HepG2 (cell line): ENCODE measurements around the gene HNRNPA1. TPM values are rescaled to one million over a fixed set of nuclear protein-coding genes. Genes with fewer than 3 reads are reported as not detected.

Source experiments
- MAFK ChIP-seq, 2 experiments: IDR thresholded peaks in 1 of 2; conservative IDR thresholded peaks in 1 of 2; 2 replicates each; pipeline ENCODE4 v1.6.1; 2011; ENCODE audit warnings: improper control_type of control experiment in 2 of 2, low read length in 2 of 2
- MXD4 ChIP-seq: IDR thresholded peaks from 2 replicates; pipeline ENCODE4 v1.6.1; 2016; ENCODE audit warnings: mild to moderate bottlenecking, missing biosample characterization, missing genetic modification reagents
- NRL ChIP-seq: sonication (generic); formaldehyde crosslinking; IDR thresholded peaks from 2 replicates; pipeline ENCODE4 v1.5.0; 2020; ENCODE audit warnings: missing genetic modification reagents, mild to moderate bottlenecking, moderate library complexity, borderline replicate concordance
- RFXANK ChIP-seq: IDR thresholded peaks from 2 replicates; pipeline ENCODE4 v1.6.1; 2016
- SP140L ChIP-seq: sonication (generic); formaldehyde crosslinking; IDR thresholded peaks from 2 replicates; pipeline ENCODE4 v1.4.0; 2020; ENCODE audit warnings: missing genetic modification reagents, borderline replicate concordance
- ZBTB1 ChIP-seq: sonication (generic); formaldehyde crosslinking; IDR thresholded peaks from 2 replicates; pipeline ENCODE4 v1.4.0; 2020; ENCODE audit warnings: missing genetic modification reagents, borderline replicate concordance
- ZBTB7B ChIP-seq: sonication (generic); formaldehyde crosslinking; IDR thresholded peaks from 2 replicates; pipeline ENCODE4 v1.4.0; 2020; ENCODE audit warnings: missing genetic modification reagents
- ZMYM4 ChIP-seq: sonication (generic); formaldehyde crosslinking; IDR thresholded peaks from 2 replicates; pipeline ENCODE4 v1.8.1; 2023; ENCODE audit warnings: mild to moderate bottlenecking, missing genetic modification reagents
- ZNF441 ChIP-seq: sonication (generic); formaldehyde crosslinking; IDR thresholded peaks from 2 replicates; pipeline ENCODE4 v1.7.0; 2021; ENCODE audit warnings: missing genetic modification reagents, borderline replicate concordance
- ZNF850 ChIP-seq: sonication (generic); formaldehyde crosslinking; conservative IDR thresholded peaks from 2 replicates; pipeline ENCODE4 v1.9.0; 2021; ENCODE audit warnings: mild to moderate bottlenecking, missing genetic modification reagents
- ZSCAN29 ChIP-seq: sonication (generic); formaldehyde crosslinking; conservative IDR thresholded peaks from 2 replicates; pipeline ENCODE4 v1.4.0; 2020; ENCODE audit warnings: mild to moderate bottlenecking, missing genetic modification reagents
- polyA plus RNA-seq, 8 experiments: library from polyadenylated mRNA; depleted of rRNA in 3 of 8; stranded (reverse) in 7 of 8; unstranded in 1 of 8; fragments of >200 nt; fragmentation: Illumina TruSeq in 4 of 8; extraction: Trizol in 4 of 8; gene quantifications; 2 replicates each; pipeline versions ENCODE4 v1.2.1 to v1.2.3, GENCODE V29; 2011 to 2016; ENCODE audit warnings: low read depth in 4 of 8, missing spikeins in 1 of 8, mixed read lengths in 1 of 8; ENCODE audit not compliant: insufficient read depth in 1 of 8
- total RNA-seq, 5 experiments: library from RNA; depleted of rRNA; stranded (reverse); fragments of >200 nt; fragmentation: Illumina TruSeq; extraction: Trizol; gene quantifications; 2 replicates each; pipeline ENCODE4 v1.2.3, GENCODE V29; 2016; ENCODE audit warnings: low read depth in 1 of 5
- TF ChIP-seq, protein P1 (sequence below): sonication (generic); formaldehyde crosslinking; IDR thresholded peaks from 2 replicates; pipeline ENCODE4 v1.5.0; 2020; ENCODE audit warnings: mild to moderate bottlenecking, missing genetic modification reagents
- TF ChIP-seq, protein P2 (sequence below): sonication (generic); formaldehyde crosslinking; IDR thresholded peaks from 2 replicates; pipeline ENCODE4 v1.5.0; 2020; ENCODE audit warnings: missing genetic modification reagents
- TF ChIP-seq, protein P3 (sequence below): sonication (generic); formaldehyde crosslinking; IDR thresholded peaks from 2 replicates; pipeline ENCODE4 v1.4.0; 2020; ENCODE audit warnings: missing genetic modification reagents, mild to moderate bottlenecking, borderline replicate concordance
- TF ChIP-seq, protein P4 (sequence below): sonication (generic); formaldehyde crosslinking; IDR thresholded peaks from 2 replicates; pipeline ENCODE4 v1.4.0; 2020; ENCODE audit warnings: missing genetic modification reagents, borderline replicate concordance
- TF ChIP-seq, protein P5 (sequence below): sonication (generic); formaldehyde crosslinking; IDR thresholded peaks from 2 replicates; pipeline ENCODE4 v1.9.0; 2021; ENCODE audit warnings: missing genetic modification reagents, mild to moderate bottlenecking, borderline replicate concordance
- TF ChIP-seq, protein P6 (sequence below): sonication (generic); formaldehyde crosslinking; conservative IDR thresholded peaks from 2 replicates; pipeline ENCODE4 v1.8.0; 2022; ENCODE audit warnings: mild to moderate bottlenecking, moderate library complexity, missing genetic modification reagents

HNRNPA1 gene
- total and polyA plus RNA-seq, 2 of the 13 experiments (the other 11 are each of a cell fraction or from before 2014, with no cell fraction given), result 535 to 1,820 TPM

DNA sequence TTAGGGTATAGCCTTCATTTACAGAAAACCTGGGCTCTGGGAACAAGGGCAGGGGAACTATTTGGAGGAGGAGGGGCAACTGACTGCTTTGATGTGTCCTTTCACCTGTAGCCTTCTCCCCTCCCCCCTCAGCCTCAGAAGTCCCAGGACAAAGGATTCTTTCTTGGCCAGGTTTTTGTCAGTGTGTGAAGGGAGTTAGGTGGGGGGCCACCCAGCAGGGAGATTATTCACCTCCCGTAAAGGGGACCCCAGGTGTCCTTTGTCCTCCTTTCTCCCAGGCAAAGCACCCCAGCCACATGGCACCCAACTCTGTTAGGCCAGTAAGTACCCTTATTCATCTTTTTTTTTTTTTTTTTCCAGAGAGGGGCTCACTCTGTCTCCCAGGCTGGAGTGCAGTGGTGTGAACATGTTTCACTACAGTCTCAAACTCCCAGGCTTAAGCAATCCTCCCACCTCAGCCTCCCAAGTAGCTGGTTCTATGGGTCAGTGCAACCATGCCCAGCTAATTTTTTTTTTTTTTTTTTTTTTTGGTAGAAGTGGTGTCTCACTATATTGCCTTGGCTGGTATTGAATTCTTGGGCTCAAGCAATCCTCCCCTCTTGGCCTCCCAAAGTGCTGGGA is 21.0 kb downstream of the HNRNPA1 start (continued):
- TF ChIP-seq ZNF850 (CRISPR knock-in tag) (0 out of 2 replicates have a peak, but pooled peaks have one; percentile 3), SP140L (CRISPR knock-in tag) (no peak), RFXANK (no peak), MXD4 (CRISPR knock-in tag) (no peak), MAFK (conservative IDR thresholded peaks at IDR 0.05 in 1 of 2, IDR thresholded peaks at IDR 0.05 in 1 of 2; ENCODE audit: low read length in 2 of 2) (no peak), ZBTB1 (CRISPR knock-in tag) (no peak), ZNF441 (CRISPR knock-in tag) (no peak), ZBTB7B (CRISPR knock-in tag) (0 out of 2 replicates have a peak, but pooled peaks have one; percentile 48), ZSCAN29 (CRISPR knock-in tag) (no peak), NRL (no peak), ZMYM4 (CRISPR knock-in tag) (no peak)
- TF ChIP-seq, protein P1, sequence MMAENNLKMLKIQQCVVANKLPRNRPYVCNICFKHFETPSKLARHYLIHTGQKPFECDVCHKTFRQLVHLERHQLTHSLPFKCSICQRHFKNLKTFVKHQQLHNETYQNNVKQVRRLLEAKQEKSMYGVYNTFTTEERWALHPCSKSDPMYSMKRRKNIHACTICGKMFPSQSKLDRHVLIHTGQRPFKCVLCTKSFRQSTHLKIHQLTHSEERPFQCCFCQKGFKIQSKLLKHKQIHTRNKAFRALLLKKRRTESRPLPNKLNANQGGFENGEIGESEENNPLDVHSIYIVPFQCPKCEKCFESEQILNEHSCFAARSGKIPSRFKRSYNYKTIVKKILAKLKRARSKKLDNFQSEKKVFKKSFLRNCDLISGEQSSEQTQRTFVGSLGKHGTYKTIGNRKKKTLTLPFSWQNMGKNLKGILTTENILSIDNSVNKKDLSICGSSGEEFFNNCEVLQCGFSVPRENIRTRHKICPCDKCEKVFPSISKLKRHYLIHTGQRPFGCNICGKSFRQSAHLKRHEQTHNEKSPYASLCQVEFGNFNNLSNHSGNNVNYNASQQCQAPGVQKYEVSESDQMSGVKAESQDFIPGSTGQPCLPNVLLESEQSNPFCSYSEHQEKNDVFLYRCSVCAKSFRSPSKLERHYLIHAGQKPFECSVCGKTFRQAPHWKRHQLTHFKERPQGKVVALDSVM (CRISPR knock-in tag), result peak; percentile 70; the same call in 1 of the 2 replicates
- TF ChIP-seq, protein P2, sequence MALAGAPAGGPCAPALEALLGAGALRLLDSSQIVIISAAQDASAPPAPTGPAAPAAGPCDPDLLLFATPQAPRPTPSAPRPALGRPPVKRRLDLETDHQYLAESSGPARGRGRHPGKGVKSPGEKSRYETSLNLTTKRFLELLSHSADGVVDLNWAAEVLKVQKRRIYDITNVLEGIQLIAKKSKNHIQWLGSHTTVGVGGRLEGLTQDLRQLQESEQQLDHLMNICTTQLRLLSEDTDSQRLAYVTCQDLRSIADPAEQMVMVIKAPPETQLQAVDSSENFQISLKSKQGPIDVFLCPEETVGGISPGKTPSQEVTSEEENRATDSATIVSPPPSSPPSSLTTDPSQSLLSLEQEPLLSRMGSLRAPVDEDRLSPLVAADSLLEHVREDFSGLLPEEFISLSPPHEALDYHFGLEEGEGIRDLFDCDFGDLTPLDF (CRISPR knock-in tag), result no peak
- TF ChIP-seq, protein P3, sequence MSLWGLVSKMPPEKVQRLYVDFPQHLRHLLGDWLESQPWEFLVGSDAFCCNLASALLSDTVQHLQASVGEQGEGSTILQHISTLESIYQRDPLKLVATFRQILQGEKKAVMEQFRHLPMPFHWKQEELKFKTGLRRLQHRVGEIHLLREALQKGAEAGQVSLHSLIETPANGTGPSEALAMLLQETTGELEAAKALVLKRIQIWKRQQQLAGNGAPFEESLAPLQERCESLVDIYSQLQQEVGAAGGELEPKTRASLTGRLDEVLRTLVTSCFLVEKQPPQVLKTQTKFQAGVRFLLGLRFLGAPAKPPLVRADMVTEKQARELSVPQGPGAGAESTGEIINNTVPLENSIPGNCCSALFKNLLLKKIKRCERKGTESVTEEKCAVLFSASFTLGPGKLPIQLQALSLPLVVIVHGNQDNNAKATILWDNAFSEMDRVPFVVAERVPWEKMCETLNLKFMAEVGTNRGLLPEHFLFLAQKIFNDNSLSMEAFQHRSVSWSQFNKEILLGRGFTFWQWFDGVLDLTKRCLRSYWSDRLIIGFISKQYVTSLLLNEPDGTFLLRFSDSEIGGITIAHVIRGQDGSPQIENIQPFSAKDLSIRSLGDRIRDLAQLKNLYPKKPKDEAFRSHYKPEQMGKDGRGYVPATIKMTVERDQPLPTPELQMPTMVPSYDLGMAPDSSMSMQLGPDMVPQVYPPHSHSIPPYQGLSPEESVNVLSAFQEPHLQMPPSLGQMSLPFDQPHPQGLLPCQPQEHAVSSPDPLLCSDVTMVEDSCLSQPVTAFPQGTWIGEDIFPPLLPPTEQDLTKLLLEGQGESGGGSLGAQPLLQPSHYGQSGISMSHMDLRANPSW (CRISPR knock-in tag), result no peak
- TF ChIP-seq, protein P4, sequence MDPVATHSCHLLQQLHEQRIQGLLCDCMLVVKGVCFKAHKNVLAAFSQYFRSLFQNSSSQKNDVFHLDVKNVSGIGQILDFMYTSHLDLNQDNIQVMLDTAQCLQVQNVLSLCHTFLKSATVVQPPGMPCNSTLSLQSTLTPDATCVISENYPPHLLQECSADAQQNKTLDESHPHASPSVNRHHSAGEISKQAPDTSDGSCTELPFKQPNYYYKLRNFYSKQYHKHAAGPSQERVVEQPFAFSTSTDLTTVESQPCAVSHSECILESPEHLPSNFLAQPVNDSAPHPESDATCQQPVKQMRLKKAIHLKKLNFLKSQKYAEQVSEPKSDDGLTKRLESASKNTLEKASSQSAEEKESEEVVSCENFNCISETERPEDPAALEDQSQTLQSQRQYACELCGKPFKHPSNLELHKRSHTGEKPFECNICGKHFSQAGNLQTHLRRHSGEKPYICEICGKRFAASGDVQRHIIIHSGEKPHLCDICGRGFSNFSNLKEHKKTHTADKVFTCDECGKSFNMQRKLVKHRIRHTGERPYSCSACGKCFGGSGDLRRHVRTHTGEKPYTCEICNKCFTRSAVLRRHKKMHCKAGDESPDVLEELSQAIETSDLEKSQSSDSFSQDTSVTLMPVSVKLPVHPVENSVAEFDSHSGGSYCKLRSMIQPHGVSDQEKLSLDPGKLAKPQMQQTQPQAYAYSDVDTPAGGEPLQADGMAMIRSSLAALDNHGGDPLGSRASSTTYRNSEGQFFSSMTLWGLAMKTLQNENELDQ, result no peak
- TF ChIP-seq, protein P5, sequence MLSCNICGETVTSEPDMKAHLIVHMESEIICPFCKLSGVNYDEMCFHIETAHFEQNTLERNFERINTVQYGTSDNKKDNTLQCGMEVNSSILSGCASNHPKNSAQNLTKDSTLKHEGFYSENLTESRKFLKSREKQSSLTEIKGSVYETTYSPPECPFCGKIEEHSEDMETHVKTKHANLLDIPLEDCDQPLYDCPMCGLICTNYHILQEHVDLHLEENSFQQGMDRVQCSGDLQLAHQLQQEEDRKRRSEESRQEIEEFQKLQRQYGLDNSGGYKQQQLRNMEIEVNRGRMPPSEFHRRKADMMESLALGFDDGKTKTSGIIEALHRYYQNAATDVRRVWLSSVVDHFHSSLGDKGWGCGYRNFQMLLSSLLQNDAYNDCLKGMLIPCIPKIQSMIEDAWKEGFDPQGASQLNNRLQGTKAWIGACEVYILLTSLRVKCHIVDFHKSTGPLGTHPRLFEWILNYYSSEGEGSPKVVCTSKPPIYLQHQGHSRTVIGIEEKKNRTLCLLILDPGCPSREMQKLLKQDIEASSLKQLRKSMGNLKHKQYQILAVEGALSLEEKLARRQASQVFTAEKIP (CRISPR knock-in tag), result no peak
- TF ChIP-seq, protein P6, sequence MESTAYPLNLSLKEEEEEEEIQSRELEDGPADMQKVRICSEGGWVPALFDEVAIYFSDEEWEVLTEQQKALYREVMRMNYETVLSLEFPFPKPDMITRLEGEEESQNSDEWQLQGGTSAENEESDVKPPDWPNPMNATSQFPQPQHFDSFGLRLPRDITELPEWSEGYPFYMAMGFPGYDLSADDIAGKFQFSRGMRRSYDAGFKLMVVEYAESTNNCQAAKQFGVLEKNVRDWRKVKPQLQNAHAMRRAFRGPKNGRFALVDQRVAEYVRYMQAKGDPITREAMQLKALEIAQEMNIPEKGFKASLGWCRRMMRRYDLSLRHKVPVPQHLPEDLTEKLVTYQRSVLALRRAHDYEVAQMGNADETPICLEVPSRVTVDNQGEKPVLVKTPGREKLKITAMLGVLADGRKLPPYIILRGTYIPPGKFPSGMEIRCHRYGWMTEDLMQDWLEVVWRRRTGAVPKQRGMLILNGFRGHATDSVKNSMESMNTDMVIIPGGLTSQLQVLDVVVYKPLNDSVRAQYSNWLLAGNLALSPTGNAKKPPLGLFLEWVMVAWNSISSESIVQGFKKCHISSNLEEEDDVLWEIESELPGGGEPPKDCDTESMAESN (CRISPR knock-in tag), result no peak
